Thyroid gland (tissue), 4 donors: Measurements from ENCODE around the gene SLC37A1. TPM values are rescaled to one million over a fixed set of nuclear protein-coding genes. Genes with fewer than 3 reads are reported as not detected.

Source experiments
- DNase-seq, 2 donors: peaks; one replicate each; pipeline ENCODE4 v3.0.0-alpha.2; 2019
- H3K27ac ChIP-seq, 3 donors: fragments of 200-600 bp; sonication (generic); 1 replicate in 2 of 3; 2 replicates in 1 of 3; pipeline ENCODE4 v1.5.1; 2016 to 2019; ENCODE audit warnings: mild to moderate bottlenecking in 1 of 3, moderate library complexity in 1 of 3
- H3K27me3 ChIP-seq: fragments of 200-600 bp; sonication (generic); one replicate; pipeline ENCODE4 v1.5.1; 2019
- H3K36me3 ChIP-seq, 2 donors: fragments of 200-600 bp; sonication (generic); one replicate each; pipeline ENCODE4 v1.5.1; 2016 to 2019
- H3K4me1 ChIP-seq, 2 donors: fragments of 200-600 bp; sonication (generic); one replicate each; pipeline ENCODE4 v1.5.1; 2017 to 2019
- H3K4me3 ChIP-seq, 3 donors: fragments of 200-600 bp; sonication (generic); replicated peaks in 1 of 3; 1 replicate in 2 of 3; 2 replicates in 1 of 3; pipeline ENCODE4 v1.5.1; 2016; ENCODE audit warnings: mild to moderate bottlenecking in 1 of 3
- H3K9me3 ChIP-seq: fragments of 200-600 bp; sonication (generic); one replicate; pipeline ENCODE4 v1.5.1; 2017
- CTCF ChIP-seq, 6 experiments: fragments of 200-600 bp in 3 of 6; fragments of 450-650 bp in 3 of 6; sonication (generic) in 3 of 6; IDR thresholded peaks; one replicate each; pipeline ENCODE4 v1.5.1; 2016 to 2019; ENCODE audit warnings: antibody characterized with exemption in 6 of 6, mild to moderate bottlenecking in 2 of 6, inconsistent platforms in 1 of 6, moderate library complexity in 1 of 6
- POLR2A ChIP-seq, 2 donors: fragments of 450-650 bp; IDR thresholded peaks; one replicate each; pipeline ENCODE4 v1.6.1; 2017; ENCODE audit warnings: antibody characterized with exemption in 2 of 2, mild to moderate bottlenecking in 2 of 2, moderate library complexity in 1 of 2
- WGBS, 2 donors: methylation state at CpG; one replicate each; pipeline ENCODE4 v1.1.5; 2017; 5-methylcytosine and 5-hydroxymethylcytosine counted together
- intact Hi-C: fragments of 100-400 bp; cut with DNase I; formaldehyde crosslinking; loops from one replicate; pipeline ENCODE4 v1.15.1; 2023
- total RNA-seq, 4 donors: library from RNA; depleted of rRNA; stranded (reverse); fragments of >200 nt; gene quantifications; one replicate each; pipeline ENCODE4 v1.2.3, GENCODE V29; 2016

The SLC37A1 gene
- total RNA-seq, 4 donors from 2014 or later = 26.1 to 37.9 (median 34.9) TPM

GRCh38 chr21:42584296-42584641 lies 70.6 kb downstream of the SLC37A1 start:
- Histone ChIP-seq H3K9me3 (no peaks in the 10 kb centered on the region), H3K27ac (no peak overlapping the region), H3K4me3 (no peak overlapping the region), H3K27me3 (no peaks in the 10 kb centered on the region), H3K4me1 (no peaks in the 10 kb centered on the region), H3K36me3 (no peaks in the 10 kb centered on the region)
- DNase-seq = no peak
- intact Hi-C loops = no loop called here
- WGBS, 2 donors = 89% methylated on average over 10 to 11 of the region's 11 CpGs
- TF ChIP-seq CTCF (IDR thresholded peaks at IDR 0.05) (no peak), POLR2A (IDR thresholded peaks at IDR 0.05) (no peak)

DNA sequence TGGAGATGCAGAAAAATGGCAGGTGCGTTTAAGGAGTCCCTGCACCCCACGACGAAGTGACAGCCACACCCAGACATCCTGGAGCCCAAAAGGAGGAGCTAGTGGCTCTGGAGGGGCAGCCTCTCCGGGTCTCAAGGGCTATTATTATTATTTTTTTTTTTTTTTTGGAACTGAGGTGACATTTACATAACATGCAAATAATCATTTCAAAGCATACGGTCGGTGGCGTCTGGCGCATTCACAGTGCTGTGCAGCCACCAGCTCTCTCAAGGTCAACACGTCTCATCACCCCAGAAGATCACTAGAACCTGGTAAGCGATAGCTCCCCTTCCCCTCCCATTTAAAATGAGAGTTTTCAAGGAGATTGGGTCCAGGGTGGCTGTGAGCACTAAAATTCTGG lies 72.2 kb downstream of the SLC37A1 start:
- no peak for TF ChIP-seq CTCF (IDR thresholded peaks at IDR 0.05)
- TF ChIP-seq POLR2A (IDR thresholded peaks at IDR 0.05) = no peak
- 62 to 64% methylated on average over 9 to 10 of the region's 10 CpGs for WGBS, 2 donors

DNA sequence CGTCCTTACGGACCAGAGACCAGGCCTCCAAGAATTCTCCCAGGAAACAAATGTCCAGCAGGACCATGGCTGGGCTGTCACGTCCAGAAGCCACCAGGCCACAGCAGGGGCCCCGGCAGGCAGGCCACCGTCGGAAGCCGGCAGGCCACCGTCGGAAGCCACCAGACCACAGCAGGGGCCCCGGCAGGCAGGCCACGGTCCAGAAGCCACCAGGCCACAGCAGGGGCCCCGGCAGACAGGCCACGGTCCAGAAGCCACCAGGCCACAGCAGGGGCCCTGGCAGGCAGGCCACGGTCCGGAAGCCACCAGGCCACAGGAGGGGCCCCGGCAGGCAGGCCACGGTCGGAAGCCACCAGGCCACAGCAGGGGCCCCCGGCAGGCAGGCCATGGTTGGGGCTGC lies 72.8 kb downstream of the SLC37A1 start:
- Histone ChIP-seq H3K4me3 (no peak overlapping the region), H3K9me3 (no peaks in the 10 kb centered on the region), H3K4me1 (no peaks in the 10 kb centered on the region), H3K36me3 (no peaks in the 10 kb centered on the region), H3K27me3 (no peaks in the 10 kb centered on the region), H3K27ac (no peak overlapping the region)
- no peak for DNase-seq
- intact Hi-C loops = no loop called here
- TF ChIP-seq CTCF (IDR thresholded peaks at IDR 0.05) = no peak
- TF ChIP-seq POLR2A (IDR thresholded peaks at IDR 0.05) = no peak
- WGBS, 2 donors = 84 to 91% methylated on average over 10 to 13 of the region's 19 CpGs

More for the DNA sequence above, 72.2 kb downstream of the SLC37A1 start:
- Histone ChIP-seq H3K4me3 (no peak overlapping the region), H3K4me1 (no peaks in the 10 kb centered on the region), H3K27me3 (no peaks in the 10 kb centered on the region), H3K9me3 (no peaks in the 10 kb centered on the region), H3K27ac (no peak overlapping the region), H3K36me3 (no peaks in the 10 kb centered on the region)
- DNase-seq = no peak
- intact Hi-C loops = no loop called here

GRCh38 chr21:42587036-42587435 lies 73.4 kb downstream of the SLC37A1 start:
- Histone ChIP-seq H3K36me3 (no peaks in the 10 kb centered on the region), H3K27me3 (no peaks in the 10 kb centered on the region), H3K4me3 (no peak overlapping the region), H3K9me3 (no peaks in the 10 kb centered on the region), H3K27ac (no peak overlapping the region), H3K4me1 (no peaks in the 10 kb centered on the region)
- intact Hi-C loops = no loop called here
- TF ChIP-seq CTCF (IDR thresholded peaks at IDR 0.05) (no peak), POLR2A (IDR thresholded peaks at IDR 0.05) (no peak)
- DNase-seq = no peak
- WGBS, 2 donors = 86 to 89% methylated on average over 15 of the region's 15 CpGs

- Histone ChIP-seq H3K4me3 (no peak overlapping the region), H3K4me1 (peaks cover 5 to 8% of the 10 kb centered on the region in 2 donors), H3K9me3 (no peaks in the 10 kb centered on the region), H3K27me3 (no peaks in the 10 kb centered on the region), H3K36me3 (no peaks in the 10 kb centered on the region), H3K27ac (no peak overlapping the region)
- no peak for DNase-seq
- 73 to 81% methylated on average over 10 to 16 of the region's 20 CpGs for WGBS, 2 donors
- TF ChIP-seq POLR2A (IDR thresholded peaks at IDR 0.05) (no peak), CTCF (IDR thresholded peaks at IDR 0.05) (no peak)
- intact Hi-C loops = loop anchor here (5.0 to 10.0 kb wide), 2 partner anchors 54 to 227 kb away; no protein-coding TSS in a partner anchor
Observed at GRCh38 chr21:42590431-42591131, 76.9 kb downstream of the SLC37A1 start.
